OCI-LY1 (cell line): ENCODE results near the gene RNU5B-1.

Source experiments
- CTCF ChIP-seq: fragments of 200-600 bp; sonication (generic), shearing (Covaris generic); IDR thresholded peaks from 2 replicates; pipeline ENCODE4 v1.5.1; 2017; ENCODE audit warnings: mild to moderate bottlenecking, antibody characterized with exemption, low read length, moderate library complexity, mixed read lengths
- EZH2 ChIP-seq: fragments of 200-600 bp; sonication (generic), shearing (Covaris generic); IDR thresholded peaks from 2 replicates; pipeline ENCODE4 v1.8.0; 2017; ENCODE audit warnings: borderline replicate concordance, mixed run types, mild to moderate bottlenecking, antibody characterized with exemption, low read length, moderate library complexity, mixed read lengths

GRCh38 chr15:65289261-65289854 is 15.1 kb upstream of the RNU5B-1 start:
- TF ChIP-seq CTCF (no peak), EZH2 (no peak)
